GM18873 (cell line): ENCODE data around the gene ETHE1.
"Not testable (repeated sequence)": the region's sequence is repeated elsewhere in the genome, so short reads cannot be mapped to it uniquely, and the experiment has no call there.

Source experiments
- ATAC-seq: cut with Tn5 transposase; IDR thresholded peaks from one replicate; pipeline ENCODE4 v1.9.1; 2021; ENCODE audit warnings: mild to moderate bottlenecking, moderate library complexity, moderate number of reproducible peaks; ENCODE audit not compliant: unreplicated experiment, low FRiP score

ETHE1 gene

DNA sequence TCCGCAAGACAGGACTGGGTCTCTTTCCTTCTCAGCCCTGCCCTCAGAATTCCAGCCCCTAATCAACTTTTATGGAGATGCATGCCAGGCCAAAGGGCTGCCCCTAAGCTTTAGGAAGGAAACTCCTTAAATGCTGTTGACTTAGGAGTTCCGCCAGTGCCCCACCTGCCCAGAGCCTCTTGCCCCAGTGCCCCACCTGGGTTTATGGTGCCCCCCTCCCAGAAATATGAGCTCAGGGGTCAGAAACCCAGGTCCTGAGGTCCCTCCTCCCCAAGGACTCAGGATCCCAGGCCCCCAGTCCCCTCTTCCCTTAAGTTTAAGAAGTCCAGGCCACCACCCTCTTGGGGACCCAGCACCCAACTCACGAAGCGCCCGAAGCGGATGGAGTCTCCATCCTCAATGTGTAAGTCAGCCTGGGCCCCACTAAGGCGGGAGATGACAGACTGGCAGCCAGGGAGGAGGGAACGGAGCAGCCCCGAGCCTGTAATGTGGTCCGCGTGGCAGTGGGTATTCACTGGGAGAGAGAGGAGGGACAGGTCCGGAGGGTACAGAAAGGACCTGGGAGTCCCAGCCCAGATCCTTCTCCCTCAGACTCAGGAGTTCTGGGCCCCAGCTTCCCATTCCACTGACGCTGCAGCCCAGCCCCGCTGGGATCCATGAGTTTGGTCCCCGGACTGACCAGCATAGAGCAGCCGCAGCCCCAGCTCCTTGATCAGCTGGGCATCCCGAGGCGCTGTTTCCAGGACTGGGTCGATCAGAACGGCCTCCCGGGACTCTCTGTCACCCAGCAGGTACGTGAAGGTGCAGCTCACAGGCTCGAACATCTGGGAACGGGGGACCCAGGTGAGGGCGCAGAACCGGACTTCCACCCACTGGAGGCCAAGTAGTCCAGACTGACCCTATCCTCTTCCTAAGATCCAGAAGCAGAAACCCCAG, 897 bp downstream of the ETHE1 start:
- ATAC-seq: no peak

DNA sequence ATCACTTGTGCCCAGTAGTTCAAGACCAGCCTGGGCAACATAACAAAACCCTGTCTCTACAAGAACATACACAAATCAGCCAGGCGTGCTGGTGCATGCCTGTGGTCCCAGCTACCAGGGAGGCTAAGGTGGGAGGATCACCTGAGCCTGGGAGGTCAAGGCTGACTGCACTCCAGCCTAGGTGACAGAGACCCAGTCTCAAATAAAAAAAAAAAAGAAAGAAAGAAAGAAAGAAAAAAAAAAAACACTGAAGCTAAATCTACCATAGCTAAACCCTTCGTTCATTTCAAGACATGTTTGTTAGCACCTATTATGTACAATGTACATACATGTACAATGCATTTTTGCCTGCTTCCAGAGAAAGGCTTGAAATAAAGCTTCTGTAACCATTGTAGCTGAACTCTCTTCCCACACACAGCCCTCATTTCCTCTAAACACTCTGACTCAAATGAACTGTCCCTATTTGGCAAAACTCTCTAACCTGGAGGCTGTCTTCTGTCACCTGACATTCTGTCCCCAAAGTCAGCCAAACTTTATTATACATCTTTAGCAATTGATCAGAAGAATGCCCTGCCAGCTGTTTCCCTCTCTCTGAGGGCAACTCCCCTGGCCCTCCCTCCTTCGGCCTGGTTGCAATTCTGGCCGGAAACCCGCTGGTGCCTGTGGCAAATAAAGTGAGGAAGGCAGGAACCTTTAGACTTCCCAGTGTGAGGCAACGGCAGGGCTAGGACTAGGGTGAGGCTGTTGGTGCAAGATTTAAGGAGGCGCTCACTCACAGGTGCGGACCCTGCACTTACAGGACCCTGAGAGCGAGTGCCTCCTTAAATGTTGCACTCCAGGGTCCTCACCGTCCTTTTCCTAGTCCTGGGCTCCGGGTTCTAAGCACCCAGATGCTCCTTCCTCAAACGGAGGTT, 1.8 kb downstream of the ETHE1 start:
- ATAC-seq: no peak

DNA sequence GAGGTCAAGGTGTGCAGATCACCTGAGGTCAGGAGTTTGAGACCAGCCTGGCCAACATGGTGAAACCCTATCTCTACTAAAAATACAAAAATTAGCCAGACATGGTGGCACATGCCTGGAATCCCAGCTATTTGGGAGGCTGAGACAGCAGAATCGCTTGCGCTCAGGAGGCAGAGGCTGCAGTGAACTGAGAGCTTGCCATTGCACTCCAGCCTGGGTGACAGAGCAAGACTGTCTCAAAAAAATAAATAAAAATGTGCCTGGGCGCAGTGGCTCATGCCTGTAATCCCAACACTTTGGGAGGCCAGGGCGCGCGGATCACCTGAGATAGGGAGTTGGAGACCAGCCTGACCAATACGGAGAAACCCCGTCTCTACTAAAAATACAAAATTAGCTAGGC, 3.3 kb downstream of the ETHE1 start:
- not testable (repeated sequence) for ATAC-seq

DNA sequence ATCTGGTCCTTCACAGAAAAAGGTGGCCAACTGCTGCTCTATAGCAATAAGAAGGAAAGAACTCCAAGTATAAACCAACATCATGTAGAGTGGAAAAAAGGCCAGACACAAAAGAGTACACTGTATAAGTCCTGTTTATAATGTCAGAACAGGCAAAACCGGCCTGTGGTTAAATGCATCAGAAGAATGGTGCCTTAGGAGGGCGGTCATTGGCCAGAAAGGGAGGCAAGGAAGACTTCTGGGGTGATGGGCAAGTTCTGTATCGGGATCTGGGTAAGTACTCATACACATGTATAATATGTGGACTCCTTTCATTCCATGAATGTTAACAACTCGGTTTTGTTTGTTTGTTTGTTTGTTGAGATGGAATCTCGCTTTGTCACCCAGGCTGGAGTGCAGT, 4.1 kb downstream of the ETHE1 start:
- no peak for ATAC-seq

DNA sequence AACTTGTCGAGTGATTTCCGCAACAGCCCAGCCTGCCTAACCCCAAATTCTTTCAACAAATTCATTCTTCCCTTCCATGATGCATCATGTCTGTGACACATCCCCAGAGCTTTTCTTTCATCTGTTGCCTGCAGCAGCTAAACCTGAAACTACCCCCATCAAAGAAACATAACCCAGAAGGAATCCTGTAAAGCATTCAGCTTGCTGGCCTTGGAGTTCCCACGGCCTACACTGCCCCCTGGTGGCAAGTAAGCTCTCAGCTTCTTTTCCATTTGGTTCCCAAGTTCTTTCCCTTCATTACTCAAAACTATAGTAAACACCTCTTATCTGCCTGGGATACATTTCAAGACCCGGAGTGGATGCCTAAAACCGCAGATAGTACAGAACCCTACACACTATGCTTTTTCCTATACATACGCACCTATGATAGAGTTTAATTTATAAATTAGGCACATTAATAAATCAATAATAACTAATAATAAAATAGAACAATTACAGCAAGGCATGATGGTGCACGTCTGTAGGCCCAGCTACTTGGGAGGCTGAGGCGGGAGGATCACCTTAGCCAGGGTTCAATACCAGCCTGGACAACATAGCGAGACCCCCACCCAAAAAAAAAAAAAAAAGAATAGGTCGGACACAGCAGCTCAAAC, 7.4 kb downstream of the ETHE1 start:
- no peak for ATAC-seq

DNA sequence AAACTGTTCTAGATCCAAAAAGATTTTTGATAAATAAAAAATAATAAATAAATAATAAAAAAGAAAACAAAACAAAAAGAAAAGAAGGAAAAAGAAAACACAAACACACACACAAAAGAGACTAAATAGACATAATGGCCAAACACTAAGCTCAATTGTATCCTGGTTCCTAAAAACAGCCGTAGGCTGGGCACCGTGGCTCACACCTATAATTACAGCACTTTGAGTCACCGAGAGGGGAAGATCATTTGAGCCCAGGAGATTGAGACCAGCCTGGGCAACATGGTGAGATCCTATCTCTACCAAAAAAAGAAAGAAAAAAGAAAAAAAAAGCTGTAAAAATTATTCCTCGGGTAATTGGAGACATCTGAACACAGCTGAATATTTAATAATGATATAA, 8.9 kb downstream of the ETHE1 start:
- no peak for ATAC-seq

DNA sequence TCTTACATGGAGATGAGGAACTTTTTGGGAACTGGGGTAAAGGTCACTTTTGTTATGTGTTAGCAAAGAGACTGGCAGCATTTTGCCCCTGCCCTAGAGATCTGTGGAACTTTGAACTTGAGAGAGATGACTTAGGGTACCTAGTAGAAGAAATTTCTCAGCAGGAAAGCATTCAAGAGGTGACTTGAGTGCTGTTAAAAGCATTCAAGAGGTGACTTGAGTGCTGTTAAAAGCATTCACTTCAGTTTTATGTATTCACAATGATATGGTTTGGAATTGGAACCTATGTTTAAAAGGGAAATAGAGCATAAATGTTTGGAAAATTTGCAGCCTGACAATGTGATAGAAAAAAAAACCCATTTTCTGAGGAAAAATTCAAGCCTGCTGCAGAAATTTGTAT, 14.6 kb downstream of the ETHE1 start:
- not testable (repeated sequence) for ATAC-seq

DNA sequence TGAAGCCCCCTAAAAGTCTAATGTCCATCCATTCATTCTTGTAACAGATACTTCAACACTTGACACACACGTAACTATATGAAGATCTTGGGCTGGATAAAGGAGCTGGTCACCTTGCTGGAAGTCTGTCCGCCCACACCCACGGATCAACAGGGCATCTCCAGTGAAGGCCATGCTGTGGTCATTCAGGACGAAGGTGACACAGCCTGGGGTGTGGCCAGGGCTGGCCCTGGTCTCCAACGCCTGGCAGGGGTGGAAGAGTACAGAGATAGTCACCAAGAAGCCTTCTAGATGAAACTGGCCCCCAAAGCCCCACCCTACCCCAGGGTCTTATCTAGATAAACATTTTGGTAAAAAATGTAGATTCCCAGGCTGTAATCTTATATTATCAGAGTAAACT, 15.7 kb downstream of the ETHE1 start:
- no peak for ATAC-seq

DNA sequence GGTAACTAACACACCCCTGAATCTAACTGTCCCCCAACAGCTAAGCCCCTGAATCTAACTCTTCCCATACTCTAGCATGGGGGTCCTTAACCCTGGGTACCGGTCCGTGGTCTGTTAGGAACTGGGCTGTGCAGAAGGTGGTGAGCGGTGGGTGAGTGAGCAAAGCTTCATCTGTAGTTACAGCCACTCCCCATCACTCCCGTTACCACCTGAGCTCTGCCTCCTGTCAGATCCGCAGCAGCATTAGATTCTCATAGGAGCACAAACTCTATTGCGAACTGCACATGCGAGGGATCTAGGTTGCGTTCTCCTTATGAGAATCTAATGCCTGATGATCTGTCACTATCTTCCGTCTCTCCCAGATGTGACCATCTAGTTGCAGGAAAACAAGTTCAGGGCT, 16.3 kb downstream of the ETHE1 start:
- no peak for ATAC-seq

DNA sequence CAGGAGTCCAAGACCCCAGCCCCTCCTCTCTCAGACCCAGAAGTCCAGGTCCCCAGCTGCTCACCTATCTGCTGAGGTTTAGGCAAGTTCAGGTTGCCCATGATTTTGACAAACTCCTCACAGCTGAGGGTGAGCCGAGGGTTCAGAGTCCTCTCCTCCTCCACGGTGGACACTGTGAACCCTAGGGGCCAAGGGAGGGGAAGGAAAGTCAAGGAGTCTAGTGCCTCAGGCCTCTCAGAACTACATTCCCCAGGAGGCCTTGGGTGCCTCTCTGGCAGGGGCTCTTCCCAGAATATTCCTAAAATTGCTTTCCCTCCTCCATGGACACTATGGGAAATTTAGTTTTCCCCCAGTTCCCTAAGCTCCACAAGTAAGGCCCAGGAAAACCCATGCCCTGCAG, 19.1 kb downstream of the ETHE1 start:
- no peak for ATAC-seq

DNA sequence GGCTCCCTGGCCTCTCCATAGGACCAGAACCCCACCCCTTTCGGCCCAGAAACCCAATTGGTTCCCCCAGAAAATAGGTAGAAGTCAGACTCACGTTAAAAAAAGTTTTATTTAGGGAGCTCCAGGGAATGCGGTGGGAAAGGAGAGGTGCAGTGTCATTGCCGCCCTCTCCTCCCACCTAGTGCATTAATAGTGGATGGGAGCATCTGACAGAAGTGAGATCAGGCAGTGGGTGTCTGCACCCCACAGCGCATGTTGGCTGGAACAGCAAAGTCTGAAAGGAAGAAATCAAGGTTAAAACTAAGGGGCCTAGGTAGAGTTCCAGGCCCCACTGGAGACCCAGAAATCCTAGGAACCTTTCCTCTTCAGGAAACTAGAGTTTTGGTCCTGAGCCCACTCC, 20.4 kb downstream of the ETHE1 start:
- no peak for ATAC-seq

DNA sequence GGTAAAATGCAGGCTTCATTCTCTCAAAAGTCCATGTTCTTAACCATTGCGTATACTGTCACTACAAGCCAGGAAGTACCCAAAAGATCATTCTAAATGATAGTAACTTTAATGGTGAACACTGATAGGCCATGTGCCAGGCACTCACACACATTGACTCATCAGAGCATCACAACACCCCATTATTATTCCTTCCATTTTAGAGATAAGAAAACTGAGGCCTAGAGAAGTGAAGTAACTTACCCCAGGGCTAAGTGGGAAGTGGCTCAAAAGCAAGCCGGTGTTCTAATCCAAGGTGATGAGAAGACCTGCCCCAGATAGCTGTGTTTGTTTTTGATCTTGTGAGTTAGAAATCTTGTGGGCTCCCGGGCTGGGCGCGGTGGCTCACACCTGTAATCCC, 21.1 kb downstream of the ETHE1 start:
- ATAC-seq: no peak

DNA sequence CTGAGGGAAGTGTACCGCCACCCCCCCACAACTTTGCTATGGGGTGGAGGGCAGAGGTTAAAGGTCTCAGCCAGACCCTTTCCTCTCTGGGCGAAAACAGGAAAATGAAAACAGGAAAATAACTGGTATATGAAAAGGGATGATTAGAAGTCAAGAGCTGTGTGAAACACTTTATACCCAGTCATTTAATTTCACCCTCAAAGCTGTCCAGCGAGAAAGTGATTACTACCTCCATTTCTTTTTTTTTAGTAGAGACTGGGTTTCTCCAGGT, 21.9 kb downstream of the ETHE1 start:
- no peak for ATAC-seq

DNA sequence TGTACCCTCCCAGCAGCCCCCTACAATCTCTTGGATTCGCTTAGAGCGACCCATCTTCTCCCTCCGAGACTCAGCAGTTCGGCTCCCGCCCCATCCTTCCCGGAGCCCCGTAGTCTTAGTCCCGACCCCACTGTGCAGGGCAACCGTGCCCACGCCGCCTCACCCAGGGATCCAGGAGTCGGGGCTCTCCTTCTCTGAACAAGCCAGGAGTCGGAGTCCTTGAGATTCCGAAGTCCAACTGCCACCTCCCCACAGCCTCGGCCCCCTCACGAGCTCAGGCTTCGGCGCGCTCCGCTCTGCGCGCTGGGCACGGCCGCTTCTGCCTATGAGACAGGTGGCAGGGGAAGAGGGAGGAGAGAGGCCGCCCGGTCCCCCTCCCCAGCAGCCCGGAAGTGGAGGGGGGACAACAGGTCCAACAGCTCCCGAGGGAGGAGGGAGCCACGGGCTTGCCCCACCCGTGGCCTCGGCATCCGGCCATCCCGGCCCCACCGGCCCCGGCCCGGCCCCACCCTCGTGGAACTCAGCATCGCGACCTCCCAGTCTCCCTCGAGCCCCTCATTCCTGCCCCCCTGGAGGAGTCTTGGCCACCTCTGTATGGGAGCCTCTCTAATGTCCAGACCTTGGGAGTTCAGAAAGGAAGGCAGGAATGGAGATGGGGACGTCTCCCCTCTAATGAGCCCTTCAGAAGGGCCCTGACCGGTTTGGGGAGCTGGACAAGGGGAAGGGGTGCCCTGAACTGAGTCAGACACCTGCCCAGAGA, 22.4 kb downstream of the ETHE1 start, which contains the start of gene PHLDB3:
PHLDB3 (minus strand) TSS at position 321 of the 760 bp plus-strand sequence. CDS start 628 bp downstream, outside the sequence.
- peak; percentile 9 for ATAC-seq

DNA sequence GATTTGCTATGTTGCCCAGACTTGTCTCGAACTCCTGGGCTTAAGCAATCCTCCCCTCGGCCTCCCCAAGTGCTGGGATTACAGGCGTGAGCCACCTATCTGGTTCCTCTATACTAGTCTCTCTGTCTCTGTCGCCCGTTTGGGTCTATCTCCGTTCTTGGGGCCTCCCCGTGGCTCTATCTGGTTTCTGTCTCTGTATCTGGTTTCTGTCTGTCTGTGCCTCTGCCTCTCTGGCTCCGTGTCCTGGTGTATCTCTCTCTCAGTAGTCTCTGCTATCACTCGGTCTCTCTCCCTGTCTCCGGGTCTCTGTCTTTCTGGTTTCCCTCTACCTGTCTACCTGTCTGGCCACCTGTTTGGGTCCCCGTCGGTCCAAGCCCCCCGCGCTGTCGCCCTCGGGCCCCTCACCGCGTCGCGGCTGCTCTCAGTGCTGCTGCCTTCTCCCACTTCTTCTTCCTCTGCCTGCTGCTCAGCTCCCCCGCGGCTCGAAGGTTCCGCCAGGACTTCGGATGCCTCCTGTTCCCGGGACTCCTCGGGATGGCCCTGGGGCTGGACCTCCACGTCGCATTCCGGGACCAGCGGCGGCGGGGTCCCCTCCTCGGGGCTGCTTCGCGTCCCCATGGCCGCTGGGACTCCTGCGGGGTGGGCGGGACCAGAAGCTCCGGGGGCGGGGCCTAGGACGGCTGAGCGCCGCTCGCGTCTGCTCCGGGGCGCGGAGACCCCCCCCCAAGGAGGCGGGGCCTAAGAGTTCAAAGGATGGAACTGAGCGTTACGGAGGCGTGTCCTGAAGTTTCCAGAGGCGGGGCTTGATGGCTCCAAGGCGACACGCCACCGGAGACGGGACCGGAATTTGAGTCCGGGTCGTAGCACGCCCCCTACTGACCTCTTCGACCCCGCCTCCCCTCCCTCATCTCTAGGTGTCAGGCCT, 23.2 kb downstream of the ETHE1 start:
- ATAC-seq: peak; percentile 63

DNA sequence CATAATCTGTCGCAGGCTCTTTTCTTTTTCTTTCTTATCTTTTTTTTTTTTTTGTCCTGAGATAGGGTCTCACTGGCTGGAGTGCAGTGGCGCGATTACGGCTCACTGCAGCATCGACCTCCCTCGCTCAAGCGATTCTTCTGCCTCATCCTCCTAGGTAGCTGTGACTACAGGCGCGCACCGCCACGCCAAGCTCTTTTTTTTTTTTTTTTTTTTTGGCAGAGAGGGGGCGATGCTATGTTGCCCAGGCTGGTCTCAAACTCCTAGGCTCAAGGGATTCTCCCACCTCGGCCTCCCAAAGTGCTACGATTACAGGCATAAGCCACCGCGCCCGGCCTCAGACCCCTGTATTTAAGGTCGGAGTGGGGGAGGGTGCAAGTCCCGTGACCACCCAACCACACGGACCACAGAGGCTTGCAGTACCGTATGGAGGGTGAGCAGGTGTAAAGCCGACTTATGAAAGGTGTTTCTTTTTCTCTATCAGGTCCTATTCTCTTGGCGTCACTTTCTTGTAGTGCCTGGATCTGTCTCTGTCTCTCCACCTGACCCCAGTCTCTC, 24.5 kb downstream of the ETHE1 start:
- ATAC-seq: no peak

DNA sequence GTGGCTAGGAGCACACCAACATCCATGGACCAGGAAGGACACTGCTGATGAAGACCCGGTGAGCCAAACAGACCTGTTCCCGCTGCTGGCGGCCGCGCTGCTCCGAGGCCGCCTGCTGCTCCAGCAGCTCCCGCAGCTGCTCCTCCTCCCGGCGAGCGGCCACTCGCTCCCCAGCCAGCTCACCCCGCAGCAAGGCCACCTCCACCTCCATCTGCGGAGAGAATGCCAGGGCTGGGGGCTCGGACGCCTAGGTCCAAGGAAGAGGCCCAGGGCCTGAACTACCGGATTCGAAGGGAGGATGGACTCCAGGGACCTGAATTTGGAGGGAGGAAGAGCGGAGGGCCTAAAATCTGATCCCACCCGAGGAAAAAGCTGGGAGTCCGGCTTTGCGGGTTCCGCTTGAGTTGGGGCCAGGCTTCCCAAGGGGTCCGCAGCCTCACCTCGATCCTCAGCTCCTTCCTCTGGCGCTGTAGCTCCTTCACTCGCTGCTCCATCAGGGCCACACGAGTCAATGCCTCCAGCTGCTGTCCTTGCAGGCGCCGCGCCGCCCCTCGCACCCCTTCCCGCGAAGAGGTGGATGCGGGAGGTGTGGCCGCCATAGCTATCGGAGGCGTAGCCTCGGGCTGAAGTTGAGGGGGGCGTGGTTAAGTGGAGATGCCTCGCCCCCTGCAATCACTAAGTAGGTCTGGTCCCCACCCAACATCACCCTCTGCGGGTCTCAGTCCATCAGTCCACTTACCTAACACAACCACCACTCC, 25.2 kb downstream of the ETHE1 start:
- ATAC-seq: no peak

DNA sequence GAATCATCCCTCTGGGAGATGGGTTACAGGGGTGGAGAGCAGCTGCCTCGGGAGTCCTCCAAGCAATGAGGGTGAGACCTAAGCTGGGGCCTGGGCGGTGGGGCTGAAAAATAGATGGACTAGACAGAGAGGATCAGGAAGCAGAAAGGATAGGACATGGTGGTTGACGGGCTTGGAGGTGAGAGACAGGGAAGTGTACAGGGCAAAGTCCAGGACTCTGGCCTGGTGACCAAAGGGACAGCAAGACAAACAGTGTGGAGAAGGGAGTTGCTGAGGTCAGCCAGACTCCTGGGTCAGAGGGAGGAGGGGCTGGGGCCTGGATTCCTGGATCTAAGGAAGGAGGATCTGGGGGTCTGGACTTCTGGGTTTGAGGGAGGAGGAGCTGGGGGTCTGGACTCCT, 28.0 kb downstream of the ETHE1 start:
- ATAC-seq: no peak
